Lower leg skin (tissue), 3 donors: ENCODE data around the gene ZNF101.

Experiments
- CTCF ChIP-seq, 3 donors: fragments of 450-650 bp; IDR thresholded peaks; one replicate each; pipeline ENCODE4 v1.5.1; 2016; ENCODE audit warnings: antibody characterized with exemption in 3 of 3, mild to moderate bottlenecking in 3 of 3, moderate library complexity in 2 of 3
- POLR2A ChIP-seq, 2 donors: fragments of 450-650 bp; IDR thresholded peaks; one replicate each; pipeline ENCODE4 v1.6.1; 2016 to 2017; ENCODE audit warnings: antibody characterized with exemption in 2 of 2, mild to moderate bottlenecking in 1 of 2, moderate library complexity in 1 of 2

DNA sequence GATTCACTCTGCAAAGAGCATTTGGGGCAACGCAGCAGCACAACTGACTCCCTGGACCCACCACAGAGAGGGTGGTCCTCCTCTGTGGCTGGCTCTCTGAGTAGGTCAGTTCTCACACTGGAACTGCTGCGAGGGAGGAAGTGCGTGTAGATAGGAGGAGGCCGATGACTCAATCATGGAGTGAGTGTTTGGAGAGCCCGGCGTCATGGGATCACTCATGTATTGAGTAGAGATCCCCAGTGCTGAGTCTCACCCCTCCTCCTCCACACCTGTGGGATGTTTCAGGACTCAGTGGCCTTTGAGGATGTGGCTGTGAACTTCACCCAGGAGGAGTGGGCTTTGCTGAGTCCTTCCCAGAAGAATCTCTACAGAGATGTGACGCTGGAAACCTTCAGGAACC lies 8.9 kb downstream of the ZNF101 start:
- TF ChIP-seq CTCF (IDR thresholded peaks at IDR 0.05) (no peak), POLR2A (IDR thresholded peaks at IDR 0.05) (no peak)
